Stimulated activated CD4-positive, alpha-beta T cell treated with anti-CD3 and anti-CD28 coated beads, Interleukin-15, amount 100 ng/mL, for 24 hours (primary cell): ENCODE measurements around the gene AKNA.
A peak's percentile ranks its signal among the peaks of the same experiment; 100 is the strongest.

ENCODE experiments used
- DNase-seq: peaks from one replicate; pipeline ENCODE4 v3.0.0-alpha.2; 2020

The AKNA gene

GRCh38 chr9:114395768-114396167 is 8.0 kb upstream of the AKNA start:
- no peak for DNase-seq

GRCh38 chr9:114395334-114395617 is 7.5 kb upstream of the AKNA start:
- no peak for DNase-seq

- no peak for DNase-seq
Observed at GRCh38 chr9:114394523-114395333, 6.9 kb upstream of the AKNA start.

- DNase-seq, result no peak
Observed at GRCh38 chr9:114392749-114393112, 4.9 kb upstream of the AKNA start.

GRCh38 chr9:114390952-114391351 is 3.2 kb upstream of the AKNA start:
- DNase-seq, result no peak

- DNase-seq, result peak; percentile 36
Observed at GRCh38 chr9:114389612-114390368, 2.0 kb upstream of the AKNA start.

GRCh38 chr9:114388764-114389375 is 1.1 kb upstream of the AKNA start:
- DNase-seq, result no peak

GRCh38 chr9:114388357-114388682 is 538 bp upstream of the AKNA start:
- DNase-seq, result no peak

GRCh38 chr9:114386886-114387679 is 699 bp downstream of the AKNA start:
- peak; percentile 39 for DNase-seq

- no peak for DNase-seq
Observed at GRCh38 chr9:114386361-114386885, 1.4 kb downstream of the AKNA start.

- DNase-seq, result peak; percentile 92
Observed at GRCh38 chr9:114385397-114386181, 2.2 kb downstream of the AKNA start.

GRCh38 chr9:114384836-114385396 is 2.9 kb downstream of the AKNA start:
- no peak for DNase-seq

- DNase-seq, result no peak
Observed at GRCh38 chr9:114384341-114384740, 3.4 kb downstream of the AKNA start.

GRCh38 chr9:114383521-114384231 is 4.1 kb downstream of the AKNA start:
- no peak for DNase-seq

- peak; percentile 84 for DNase-seq
Observed at GRCh38 chr9:114382699-114383520, 4.9 kb downstream of the AKNA start.

- DNase-seq, result no peak
Observed at GRCh38 chr9:114378883-114379282, 8.9 kb downstream of the AKNA start.

GRCh38 chr9:114378016-114378415 is 9.8 kb downstream of the AKNA start:
- no peak for DNase-seq

- no peak for DNase-seq
Observed at GRCh38 chr9:114376586-114377445, 11.0 kb downstream of the AKNA start.
